Osteocyte (in vitro differentiated cells): ENCODE results near the gene ESYT3. TPM values are rescaled to one million over a fixed set of nuclear protein-coding genes. Genes with fewer than 3 reads are reported as not detected.

Source experiments
- DNase-seq: peaks from one replicate; pipeline ENCODE4 v3.0.0; 2021; ENCODE audit warnings: mixed read lengths; ENCODE audit not compliant: unreplicated experiment; ENCODE audit errors: extremely low spot score
- H3K27ac Mint-ChIP-seq: one replicate; pipeline ENCODE4 v1.8.0; 2021; ENCODE audit warnings: mild to moderate bottlenecking, mixed read lengths; ENCODE audit not compliant: unreplicated experiment
- H3K27me3 Mint-ChIP-seq: one replicate; pipeline ENCODE4 v1.8.0; 2021; ENCODE audit warnings: mixed read lengths; ENCODE audit not compliant: unreplicated experiment
- H3K36me3 Mint-ChIP-seq: one replicate; pipeline ENCODE4 v1.8.0; 2021; ENCODE audit warnings: mixed read lengths; ENCODE audit not compliant: unreplicated experiment
- H3K4me1 Mint-ChIP-seq: one replicate; pipeline ENCODE4 v1.8.0; 2021; ENCODE audit warnings: mixed read lengths; ENCODE audit not compliant: unreplicated experiment
- H3K4me3 Mint-ChIP-seq: one replicate; pipeline ENCODE4 v1.8.0; 2021; ENCODE audit warnings: mild to moderate bottlenecking, moderate library complexity, mixed read lengths; ENCODE audit not compliant: unreplicated experiment
- H3K9me3 Mint-ChIP-seq: one replicate; pipeline ENCODE4 v1.8.0; 2021; ENCODE audit warnings: mixed read lengths; ENCODE audit not compliant: unreplicated experiment
- total RNA-seq: library from RNA; stranded (reverse); gene quantifications from 2 replicates; pipeline ENCODE4 v1.2.1, GENCODE V29; 2021
- TF ChIP-seq, protein P1 (sequence below): fragments of 200-600 bp; sonication (generic); IDR thresholded peaks from 2 replicates; pipeline ENCODE4 v1.5.0; 2021; ENCODE audit warnings: antibody characterized with exemption, mild to moderate bottlenecking, moderate library complexity

ESYT3 gene
- total RNA-seq, 1 donor from 2014 or later: 0.21 TPM

DNA sequence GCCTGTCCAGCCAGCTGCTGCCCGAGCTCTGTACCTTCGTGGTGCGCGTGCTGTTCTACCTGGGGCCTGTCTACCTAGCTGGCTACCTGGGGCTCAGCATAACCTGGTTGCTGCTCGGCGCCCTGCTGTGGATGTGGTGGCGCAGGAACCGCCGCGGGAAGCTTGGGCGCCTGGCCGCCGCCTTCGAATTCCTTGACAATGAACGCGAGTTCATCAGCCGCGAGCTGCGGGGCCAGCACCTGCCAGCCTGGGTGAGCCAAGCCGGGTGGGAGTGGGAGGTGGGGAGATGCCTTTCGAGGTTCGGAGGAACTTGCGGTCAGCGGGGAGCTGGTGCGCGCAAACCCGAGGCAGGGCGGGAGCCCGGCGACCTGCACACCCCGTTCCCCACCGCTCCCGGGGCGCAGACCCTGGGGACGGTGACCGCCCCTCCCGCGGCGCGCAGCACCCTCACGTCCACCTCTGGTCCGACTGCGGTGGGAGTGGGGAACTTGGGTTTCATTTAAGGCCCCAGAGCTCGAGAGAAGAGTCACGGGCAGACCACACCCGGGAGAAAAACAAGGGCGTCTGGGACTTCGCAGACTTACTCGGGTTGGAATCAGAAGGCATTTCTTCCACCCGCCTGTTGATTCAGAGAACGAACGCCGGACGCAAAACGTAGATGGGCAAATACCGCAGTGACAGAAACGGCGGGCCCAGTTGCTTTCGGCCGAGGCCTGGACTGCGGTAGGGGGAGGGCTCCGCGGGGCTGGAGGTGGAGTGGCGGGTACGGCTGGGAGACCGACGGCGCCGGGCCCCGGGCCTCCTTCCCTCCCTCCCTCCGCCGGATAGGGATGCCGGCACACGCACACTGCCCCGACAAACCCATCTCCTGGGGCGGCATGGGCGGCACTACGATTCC, 708 bp downstream of the ESYT3 start:
- H3K27ac Mint-ChIP-seq: no peak overlapping the region
- H3K4me1 Mint-ChIP-seq: peaks cover 3% of the 10 kb centered on the region
- H3K4me3 Mint-ChIP-seq: peak overlapping the region; percentile 68
- no peaks in the 10 kb centered on the region for H3K9me3 Mint-ChIP-seq
- peaks cover 52% of the 10 kb centered on the region for H3K27me3 Mint-ChIP-seq
- peaks cover 4% of the 10 kb centered on the region for H3K36me3 Mint-ChIP-seq
- DNase-seq: no peak
- TF ChIP-seq, protein P1, sequence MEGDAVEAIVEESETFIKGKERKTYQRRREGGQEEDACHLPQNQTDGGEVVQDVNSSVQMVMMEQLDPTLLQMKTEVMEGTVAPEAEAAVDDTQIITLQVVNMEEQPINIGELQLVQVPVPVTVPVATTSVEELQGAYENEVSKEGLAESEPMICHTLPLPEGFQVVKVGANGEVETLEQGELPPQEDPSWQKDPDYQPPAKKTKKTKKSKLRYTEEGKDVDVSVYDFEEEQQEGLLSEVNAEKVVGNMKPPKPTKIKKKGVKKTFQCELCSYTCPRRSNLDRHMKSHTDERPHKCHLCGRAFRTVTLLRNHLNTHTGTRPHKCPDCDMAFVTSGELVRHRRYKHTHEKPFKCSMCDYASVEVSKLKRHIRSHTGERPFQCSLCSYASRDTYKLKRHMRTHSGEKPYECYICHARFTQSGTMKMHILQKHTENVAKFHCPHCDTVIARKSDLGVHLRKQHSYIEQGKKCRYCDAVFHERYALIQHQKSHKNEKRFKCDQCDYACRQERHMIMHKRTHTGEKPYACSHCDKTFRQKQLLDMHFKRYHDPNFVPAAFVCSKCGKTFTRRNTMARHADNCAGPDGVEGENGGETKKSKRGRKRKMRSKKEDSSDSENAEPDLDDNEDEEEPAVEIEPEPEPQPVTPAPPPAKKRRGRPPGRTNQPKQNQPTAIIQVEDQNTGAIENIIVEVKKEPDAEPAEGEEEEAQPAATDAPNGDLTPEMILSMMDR: no peak

DNA sequence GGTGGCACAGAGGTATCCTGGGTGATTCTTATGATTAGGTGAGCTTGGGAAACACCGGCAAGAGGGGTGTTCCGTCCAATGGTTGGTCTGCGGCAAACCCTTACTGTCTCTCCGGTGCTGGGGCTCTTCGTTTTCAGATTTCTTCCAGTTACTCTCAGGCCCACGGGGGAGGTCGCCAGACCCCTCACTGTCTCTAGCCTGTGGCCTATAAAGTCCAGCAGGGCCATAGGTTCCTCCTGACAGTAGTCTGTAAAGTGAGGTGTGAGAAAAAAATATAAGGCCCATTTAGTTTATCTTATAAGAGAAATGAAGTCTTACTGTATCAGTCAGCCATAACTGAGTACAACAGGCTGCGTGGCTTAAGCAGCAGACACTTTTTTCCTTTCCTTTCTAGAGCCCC, 1.4 kb downstream of the ESYT3 start:
- H3K4me3 Mint-ChIP-seq: peak overlapping the region; percentile 29
- peaks cover 4% of the 10 kb centered on the region for H3K36me3 Mint-ChIP-seq
- TF ChIP-seq, protein P1: no peak
- H3K9me3 Mint-ChIP-seq: no peaks in the 10 kb centered on the region
- peaks cover 3% of the 10 kb centered on the region for H3K4me1 Mint-ChIP-seq
- no peak for DNase-seq
- peaks cover 49% of the 10 kb centered on the region for H3K27me3 Mint-ChIP-seq
- H3K27ac Mint-ChIP-seq: no peak overlapping the region

DNA sequence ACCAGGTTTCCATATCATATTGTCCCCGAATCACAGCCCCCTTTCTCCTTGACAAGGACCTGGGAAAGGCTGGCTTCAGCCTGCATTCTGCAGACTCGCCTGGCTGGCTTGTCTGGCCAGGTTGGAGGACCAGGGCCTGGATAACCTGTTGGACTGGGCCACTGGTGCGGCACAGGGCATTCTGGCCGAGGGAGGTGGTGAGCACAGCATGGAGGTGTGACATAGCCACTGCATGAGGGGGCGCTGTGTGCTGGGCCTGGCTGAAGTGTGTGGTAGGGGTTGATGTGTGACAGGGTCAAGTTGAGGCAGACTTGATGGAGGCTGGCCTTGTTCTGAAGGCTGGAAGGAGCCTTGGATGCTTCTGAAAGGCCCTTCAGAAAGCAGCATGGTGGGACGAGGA, 2.9 kb downstream of the ESYT3 start:
- no peak for DNase-seq
- H3K36me3 Mint-ChIP-seq: peaks cover 4% of the 10 kb centered on the region
- no peak overlapping the region for H3K4me3 Mint-ChIP-seq
- peaks cover 10% of the 10 kb centered on the region for H3K4me1 Mint-ChIP-seq
- TF ChIP-seq, protein P1: no peak
- H3K27ac Mint-ChIP-seq: no peak overlapping the region
- H3K9me3 Mint-ChIP-seq: no peaks in the 10 kb centered on the region
- peaks cover 37% of the 10 kb centered on the region for H3K27me3 Mint-ChIP-seq

DNA sequence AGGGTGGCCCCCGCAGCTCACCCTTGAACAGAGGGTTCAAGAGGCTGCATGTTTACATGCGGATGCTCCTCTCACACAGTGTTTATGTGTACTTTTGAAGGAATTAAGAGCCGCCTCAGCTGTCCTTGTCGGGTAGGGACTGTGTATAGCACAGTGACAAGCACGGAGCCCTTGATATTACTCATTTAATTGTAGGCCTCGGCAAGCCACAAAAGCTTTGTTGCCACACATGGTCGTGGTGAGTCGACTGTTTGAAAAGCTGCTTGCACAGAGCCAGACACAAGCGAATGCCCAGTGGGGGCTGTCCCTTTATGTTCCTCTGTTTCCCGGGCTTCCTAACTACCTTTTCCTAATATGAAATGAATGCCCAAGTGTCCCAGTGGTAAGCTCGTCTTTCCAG, 4.5 kb downstream of the ESYT3 start:
- no peak overlapping the region for H3K27ac Mint-ChIP-seq
- DNase-seq: no peak
- TF ChIP-seq, protein P1: no peak
- H3K36me3 Mint-ChIP-seq: peaks cover 4% of the 10 kb centered on the region
- peaks cover 13% of the 10 kb centered on the region for H3K4me1 Mint-ChIP-seq
- peaks cover 24% of the 10 kb centered on the region for H3K27me3 Mint-ChIP-seq
- H3K9me3 Mint-ChIP-seq: no peaks in the 10 kb centered on the region
- H3K4me3 Mint-ChIP-seq: no peak overlapping the region

DNA sequence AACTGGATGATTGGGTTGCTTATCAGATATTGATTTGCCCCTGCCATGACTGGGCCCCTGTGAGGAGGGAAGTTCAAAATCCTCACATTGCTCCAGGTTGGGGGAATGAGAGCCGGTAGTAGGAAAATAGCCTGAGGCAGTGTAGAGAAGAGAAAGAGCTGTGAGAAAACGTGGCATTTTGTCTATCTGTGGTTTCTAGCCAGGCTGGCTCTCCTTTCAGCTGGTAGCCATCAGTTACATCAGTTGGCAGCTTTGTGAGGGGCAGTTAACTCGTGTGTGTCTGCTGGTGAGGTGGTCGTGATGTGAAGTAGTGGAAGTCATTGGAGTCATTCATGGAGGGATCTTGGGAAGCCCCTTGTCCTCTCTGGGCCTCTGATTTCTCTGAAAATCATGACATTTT, 5.2 kb downstream of the ESYT3 start:
- TF ChIP-seq, protein P1: no peak
- Mint-ChIP-seq H3K9me3 (no peaks in the 10 kb centered on the region), H3K4me1 (peaks cover 13% of the 10 kb centered on the region), H3K36me3 (peaks cover 4% of the 10 kb centered on the region), H3K27me3 (peaks cover 17% of the 10 kb centered on the region), H3K4me3 (no peak overlapping the region), H3K27ac (no peak overlapping the region)
- DNase-seq: no peak
